DND-41 (cell line): ENCODE measurements around the gene CENPE.
A peak's percentile ranks its signal among the peaks of the same experiment; 100 is the strongest.
"Not testable (repeated sequence)": the region's sequence is repeated elsewhere in the genome, so short reads cannot be mapped to it uniquely, and the experiment has no call there.

Experiments
- ATAC-seq: fragments of 200-7000 bp; cut with Tn5 transposase; 3 replicates; pipeline ENCODE4 v1.9.1; 2021; ENCODE audit warnings: low read depth; ENCODE audit not compliant: insufficient read depth
- DNase-seq: peaks from one replicate; pipeline ENCODE4 v3.0.0-alpha.2; 2020
- H2AFZ ChIP-seq: 2 replicates; pipeline ENCODE4 v1.6.0; 2012; ENCODE audit warnings: low read depth, low read length
- H3K27ac ChIP-seq: 2 replicates; pipeline ENCODE4 v1.5.1; 2012; ENCODE audit warnings: low read length, inconsistent platforms
- H3K27me3 ChIP-seq: fragments of 200-600 bp; sonication (generic); 2 replicates; pipeline ENCODE4 v1.6.0; 2012; ENCODE audit warnings: low read length, mild to moderate bottlenecking, inconsistent platforms; ENCODE audit not compliant: insufficient read depth, poor library complexity
- H3K36me3 ChIP-seq: 2 replicates; pipeline ENCODE4 v1.5.1; 2012; ENCODE audit warnings: low read length, inconsistent platforms; ENCODE audit not compliant: insufficient read depth
- H3K4me1 ChIP-seq: 2 replicates; pipeline ENCODE4 v1.5.1; 2012; ENCODE audit warnings: mild to moderate bottlenecking, low read length; ENCODE audit not compliant: insufficient read depth
- H3K4me2 ChIP-seq: 2 replicates; pipeline ENCODE4 v1.6.0; 2012; ENCODE audit warnings: mild to moderate bottlenecking, moderate library complexity, low read length, inconsistent platforms; ENCODE audit not compliant: insufficient read depth
- H3K4me3 ChIP-seq, 2 experiments: fragments of 200-600 bp in 1 of 2; shearing (Covaris generic) in 1 of 2; 2 replicates each; pipeline ENCODE4 v1.5.1; 2012 to 2016; ENCODE audit warnings: inconsistent platforms in 2 of 2, low read length in 2 of 2, mild to moderate bottlenecking in 2 of 2, low read depth in 1 of 2, moderate library complexity in 1 of 2
- H3K79me2 ChIP-seq: 2 replicates; pipeline ENCODE4 v1.6.0; 2012; ENCODE audit warnings: low read length, inconsistent platforms; ENCODE audit not compliant: insufficient read depth
- H3K9ac ChIP-seq: 2 replicates; pipeline ENCODE4 v1.6.0; 2012; ENCODE audit warnings: low read depth, mild to moderate bottlenecking, inconsistent platforms, low read length, moderate library complexity
- H3K9me3 ChIP-seq: 2 replicates; pipeline ENCODE4 v1.5.1; 2012; ENCODE audit warnings: low read length, moderate library complexity, mild to moderate bottlenecking, inconsistent platforms; ENCODE audit not compliant: insufficient read depth, severe bottlenecking
- H4K20me1 ChIP-seq: 2 replicates; pipeline ENCODE4 v1.6.0; 2012; ENCODE audit warnings: low read length; ENCODE audit not compliant: insufficient read depth
- EZH2 ChIP-seq: IDR thresholded peaks from 3 replicates; pipeline ENCODE4 v1.6.1; 2012; ENCODE audit warnings: borderline replicate concordance, low read depth, mild to moderate bottlenecking, moderate library complexity, low read length, inconsistent platforms; ENCODE audit not compliant: severe bottlenecking
- TF ChIP-seq, protein P1 (sequence below): IDR thresholded peaks from 2 replicates; pipeline ENCODE4 v1.5.1; 2012; ENCODE audit warnings: borderline replicate concordance, low read length, moderate library complexity, mild to moderate bottlenecking; ENCODE audit not compliant: poor library complexity, severe bottlenecking; ENCODE audit errors: extremely low read depth

CENPE gene

DNA sequence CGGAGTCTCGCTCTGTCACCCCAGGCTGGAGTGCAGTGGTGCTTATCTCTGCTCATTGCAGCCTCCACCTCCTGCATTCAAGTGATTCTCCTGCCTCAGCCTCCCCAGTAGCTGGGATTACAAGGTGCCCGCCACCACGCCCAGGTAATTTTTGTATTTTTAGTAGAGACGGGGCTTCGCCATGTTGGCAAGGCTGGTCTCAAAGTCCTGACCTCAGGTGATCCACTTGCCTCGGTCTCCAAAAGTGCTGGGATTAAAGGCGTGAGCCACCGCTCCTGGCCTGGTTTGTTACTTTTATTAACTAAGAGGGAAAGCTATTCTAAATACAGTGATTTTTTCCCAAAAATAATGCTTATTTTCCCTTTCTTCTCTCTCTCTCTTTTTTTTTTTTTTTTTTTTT lies 866 bp upstream of the CENPE start:
- no peaks in the 10 kb centered on the region for H3K27me3 ChIP-seq
- peak overlapping the region; percentile 95 to 97; a peak in 3 of 4 replicates for H3K4me3 ChIP-seq
- H4K20me1 ChIP-seq = no peaks in the 10 kb centered on the region
- peaks cover 30% of the 10 kb centered on the region for H3K36me3 ChIP-seq
- peak overlapping the region; percentile 75 for H3K4me2 ChIP-seq
- H3K9me3 ChIP-seq = no peaks in the 10 kb centered on the region
- ATAC-seq (no peak), DNase-seq (no peak)
- H3K27ac ChIP-seq = peak overlapping the region; percentile 86; the same call in 1 of the 2 replicates
- H3K4me1 ChIP-seq = peaks cover 33% of the 10 kb centered on the region
- peak overlapping the region; percentile 93 for H2AFZ ChIP-seq
- TF ChIP-seq EZH2 = no peak
- TF ChIP-seq, protein P1, sequence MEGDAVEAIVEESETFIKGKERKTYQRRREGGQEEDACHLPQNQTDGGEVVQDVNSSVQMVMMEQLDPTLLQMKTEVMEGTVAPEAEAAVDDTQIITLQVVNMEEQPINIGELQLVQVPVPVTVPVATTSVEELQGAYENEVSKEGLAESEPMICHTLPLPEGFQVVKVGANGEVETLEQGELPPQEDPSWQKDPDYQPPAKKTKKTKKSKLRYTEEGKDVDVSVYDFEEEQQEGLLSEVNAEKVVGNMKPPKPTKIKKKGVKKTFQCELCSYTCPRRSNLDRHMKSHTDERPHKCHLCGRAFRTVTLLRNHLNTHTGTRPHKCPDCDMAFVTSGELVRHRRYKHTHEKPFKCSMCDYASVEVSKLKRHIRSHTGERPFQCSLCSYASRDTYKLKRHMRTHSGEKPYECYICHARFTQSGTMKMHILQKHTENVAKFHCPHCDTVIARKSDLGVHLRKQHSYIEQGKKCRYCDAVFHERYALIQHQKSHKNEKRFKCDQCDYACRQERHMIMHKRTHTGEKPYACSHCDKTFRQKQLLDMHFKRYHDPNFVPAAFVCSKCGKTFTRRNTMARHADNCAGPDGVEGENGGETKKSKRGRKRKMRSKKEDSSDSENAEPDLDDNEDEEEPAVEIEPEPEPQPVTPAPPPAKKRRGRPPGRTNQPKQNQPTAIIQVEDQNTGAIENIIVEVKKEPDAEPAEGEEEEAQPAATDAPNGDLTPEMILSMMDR = no peak
- peaks cover 23% of the 10 kb centered on the region for H3K79me2 ChIP-seq
- H3K9ac ChIP-seq = peak overlapping the region; percentile 89

DNA sequence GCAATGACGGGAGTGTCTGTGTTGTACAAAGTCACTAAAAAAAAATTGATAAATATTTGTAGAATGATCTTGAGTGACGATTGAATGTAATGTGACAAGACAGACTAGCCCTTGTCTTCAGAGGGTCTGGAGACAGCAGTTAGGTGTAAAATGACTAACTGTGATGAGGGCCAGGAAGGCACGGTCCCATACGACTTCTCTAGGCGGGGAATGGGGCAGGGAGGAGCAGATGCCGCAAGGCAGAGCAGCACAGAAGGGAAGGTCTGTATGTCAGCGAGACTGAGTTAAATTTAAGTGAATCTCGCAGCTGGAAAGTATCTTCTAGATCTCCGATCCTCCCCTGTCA lies 405 bp downstream of the CENPE start:
- Histone ChIP-seq H2AFZ (peak overlapping the region; percentile 93), H3K4me3 (peak overlapping the region; percentile 95 to 97), H3K4me2 (peak overlapping the region; percentile 75), H3K27ac (peak overlapping the region; percentile 86), H3K36me3 (peaks cover 42% of the 10 kb centered on the region), H3K4me1 (peaks cover 33% of the 10 kb centered on the region), H3K79me2 (peaks cover 23% of the 10 kb centered on the region), H3K9me3 (no peaks in the 10 kb centered on the region), H4K20me1 (no peaks in the 10 kb centered on the region), H3K27me3 (no peaks in the 10 kb centered on the region), H3K9ac (peak overlapping the region; percentile 89)
- DNase-seq = no peak
- TF ChIP-seq, protein P1 = no peak
- no peak for TF ChIP-seq EZH2
- ATAC-seq = peak; percentile 75

DNA sequence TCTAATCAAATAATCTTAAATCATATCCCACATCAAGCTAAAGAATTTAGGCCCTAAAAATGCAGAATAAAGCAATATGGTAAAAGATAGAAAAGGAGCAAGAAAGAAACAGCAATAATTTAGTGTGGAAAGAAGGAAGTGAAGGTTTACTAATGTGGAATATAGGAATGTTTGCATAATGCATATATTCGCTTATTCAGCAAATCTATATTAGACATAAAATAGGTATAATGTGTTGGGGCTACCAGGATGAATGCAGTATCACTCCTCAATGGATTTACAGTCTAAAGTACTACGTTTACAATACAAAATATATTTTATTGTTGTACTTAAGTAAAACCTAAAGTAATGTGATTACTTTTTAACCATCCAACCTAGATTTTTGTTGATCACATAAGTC lies 4.7 kb downstream of the CENPE start:
- DNase-seq (no peak), ATAC-seq (no peak)
- Histone ChIP-seq H3K4me3 (no peak overlapping the region), H3K27ac (no peak overlapping the region), H3K4me1 (peaks cover 23% of the 10 kb centered on the region), H4K20me1 (no peaks in the 10 kb centered on the region), H3K9me3 (no peaks in the 10 kb centered on the region), H3K4me2 (no peak overlapping the region), H3K9ac (no peak overlapping the region), H3K79me2 (peaks cover 27% of the 10 kb centered on the region), H3K36me3 (peaks cover 53% of the 10 kb centered on the region), H3K27me3 (no peaks in the 10 kb centered on the region), H2AFZ (no peak overlapping the region)
- TF ChIP-seq, protein P1 = no peak
- no peak for TF ChIP-seq EZH2

DNA sequence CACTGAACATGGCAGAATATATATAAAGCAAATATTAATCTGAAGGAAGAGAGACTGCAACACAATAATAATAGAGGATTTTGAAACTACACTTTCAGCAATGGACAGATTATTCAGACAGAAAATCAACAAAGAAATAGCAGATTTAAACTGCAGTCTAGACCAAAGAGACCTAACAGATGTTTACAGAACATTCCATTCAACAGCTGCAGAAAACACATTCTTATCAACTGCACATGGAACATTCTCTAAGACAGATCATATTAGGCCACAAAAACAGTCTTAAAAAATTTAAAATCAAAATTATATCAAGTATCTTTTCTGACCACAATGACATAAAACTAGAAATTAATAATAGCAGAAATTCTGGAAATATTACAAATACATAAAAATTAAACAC lies 27.1 kb downstream of the CENPE start:
- H4K20me1 ChIP-seq = no peaks in the 10 kb centered on the region
- H3K79me2 ChIP-seq = 0 out of 2 replicates have a peak, but pooled peaks cover 8% of the 10 kb centered on the region
- ATAC-seq = no peak

DNA sequence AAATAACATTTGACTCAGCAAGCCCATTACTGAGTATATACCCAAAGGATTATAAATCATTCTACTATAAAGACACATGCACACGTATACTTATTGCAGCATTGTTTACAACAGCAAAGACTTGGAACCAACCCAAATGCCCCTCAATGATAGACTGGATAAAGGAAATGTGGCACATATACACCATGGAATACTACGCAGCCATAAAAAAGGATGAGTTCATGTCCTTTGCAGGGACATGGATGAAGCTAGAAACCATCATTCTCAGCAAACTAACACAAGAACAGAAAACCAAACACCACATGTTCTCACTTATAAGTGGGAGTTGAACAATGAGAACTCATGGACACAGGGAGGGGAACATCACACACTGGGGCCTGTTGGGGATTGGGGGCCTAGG lies 28.4 kb downstream of the CENPE start:
- H3K4me2 ChIP-seq, H3K79me2 ChIP-seq, ATAC-seq, H3K4me1 ChIP-seq, H3K9ac ChIP-seq, H3K27me3 ChIP-seq, H4K20me1 ChIP-seq, H3K27ac ChIP-seq, DNase-seq, H3K9me3 ChIP-seq, H2AFZ ChIP-seq, H3K4me3 ChIP-seq: not testable (repeated sequence)
- peaks cover 82% of the 10 kb centered on the region for H3K36me3 ChIP-seq

More for the DNA sequence above, 27.1 kb downstream of the CENPE start:
- H3K27me3 ChIP-seq = no peaks in the 10 kb centered on the region
- H3K27ac ChIP-seq = no peak overlapping the region
- H3K4me3 ChIP-seq = no peak overlapping the region
- H3K9ac ChIP-seq = no peak overlapping the region
- H3K4me1 ChIP-seq = no peaks in the 10 kb centered on the region
- H3K9me3 ChIP-seq = no peaks in the 10 kb centered on the region
- peaks cover 85% of the 10 kb centered on the region for H3K36me3 ChIP-seq
- no peak for TF ChIP-seq EZH2
- TF ChIP-seq, protein P1 = no peak
- DNase-seq = no peak
- H3K4me2 ChIP-seq = no peak overlapping the region
- H2AFZ ChIP-seq = no peak overlapping the region
